ENCODE measurements around the gene ADGRA1.
"Not testable (repeated sequence)": the region's sequence is repeated elsewhere in the genome, so short reads cannot be mapped to it uniquely, and the experiment has no call there.

Gene ADGRA1

GRCh38 chr10:133166828-133167692 lies 79.3 kb downstream of the ADGRA1 start:
- DNase-seq = no peak

- no peak for DNase-seq
Observed at GRCh38 chr10:133167693-133168616, 80.2 kb downstream of the ADGRA1 start.

GRCh38 chr10:133168617-133169031 lies 80.9 kb downstream of the ADGRA1 start:
- no peak for DNase-seq

- no peak for DNase-seq
Observed at GRCh38 chr10:133169173-133169947, 81.6 kb downstream of the ADGRA1 start.

GRCh38 chr10:133170092-133170491 lies 82.4 kb downstream of the ADGRA1 start:
- DNase-seq = no peak

- DNase-seq = no peak
Observed at GRCh38 chr10:133173860-133174640, 86.3 kb downstream of the ADGRA1 start.

GRCh38 chr10:133174689-133175263 lies 87.1 kb downstream of the ADGRA1 start:
- no peak for DNase-seq

GRCh38 chr10:133175624-133176023 lies 87.9 kb downstream of the ADGRA1 start:
- DNase-seq = not testable (repeated sequence)

- DNase-seq = no peak
Observed at GRCh38 chr10:133176546-133176945, 88.8 kb downstream of the ADGRA1 start.

- no peak for DNase-seq
Observed at GRCh38 chr10:133177380-133178157, 89.8 kb downstream of the ADGRA1 start.

GRCh38 chr10:133178357-133179127 lies 90.8 kb downstream of the ADGRA1 start:
- no peak for DNase-seq

- DNase-seq = no peak
Observed at GRCh38 chr10:133179128-133179520, 91.4 kb downstream of the ADGRA1 start.

- DNase-seq = no peak
Observed at GRCh38 chr10:133179651-133180050, 91.9 kb downstream of the ADGRA1 start.

GRCh38 chr10:133180192-133180964 lies 92.7 kb downstream of the ADGRA1 start:
- no peak for DNase-seq

- DNase-seq = no peak
Observed at GRCh38 chr10:133180965-133181639, 93.4 kb downstream of the ADGRA1 start.

Data from AML-193 (cell line).